Measurements from ENCODE around the gene SCYGR6. TPM values are rescaled to one million over a fixed set of nuclear protein-coding genes. Genes with fewer than 3 reads are reported as not detected.
A peak's percentile ranks its signal among the peaks of the same experiment; 100 is the strongest.

Gene SCYGR6
- total and polyA plus RNA-seq, 9 donors: not detected

- H3K27ac ChIP-seq: no peak overlapping the region
- DNase-seq: no peak
- TF ChIP-seq CTCF (IDR thresholded peaks at IDR 0.05) (no peak), POLR2A (IDR thresholded peaks at IDR 0.05) (no peak), EP300 (IDR thresholded peaks at IDR 0.05) (no peak)
- no peaks in the 10 kb centered on the region for H3K36me3 ChIP-seq
- WGBS, 3 donors: 88 to 92% (median 91%) methylated on average over 16 to 22 of the region's 22 CpGs
- H3K9me3 ChIP-seq: no peaks in the 10 kb centered on the region
- H3K27me3 ChIP-seq: no peaks in the 10 kb centered on the region
- intact Hi-C loops (cut with DNase I): loop anchor here in 3 of 4 donors (2.0 to 10.0 kb wide), 7 partner anchors 106 to 641 kb away; no protein-coding TSS in a partner anchor
- H3K4me3 ChIP-seq: no peak overlapping the region
- no peaks in the 10 kb centered on the region for H3K4me1 ChIP-seq (ENCODE audit: insufficient read depth)
These were observed 43.3 kb upstream of the SCYGR6 start for GRCh38 chr2:227767830-227768229.

GRCh38 chr2:227766373-227766883 is 41.9 kb upstream of the SCYGR6 start:
- no peak overlapping the region for H3K4me3 ChIP-seq
- H3K27me3 ChIP-seq: no peaks in the 10 kb centered on the region
- no peaks in the 10 kb centered on the region for H3K4me1 ChIP-seq (ENCODE audit: insufficient read depth)
- intact Hi-C loops (cut with DNase I): loop anchor here in 3 of 4 donors (2.0 to 10.0 kb wide), 7 partner anchors 104 to 639 kb away; no protein-coding TSS in a partner anchor
- peak; percentile 68 to 82 (median 76) for DNase-seq
- WGBS, 3 donors: 23 to 24% (median 23%) methylated on average over 11 of the region's 11 CpGs
- TF ChIP-seq CTCF (IDR thresholded peaks at IDR 0.05): peak; percentile 58 to 80 (median 80)
- no peak for TF ChIP-seq POLR2A (IDR thresholded peaks at IDR 0.05)
- no peak for TF ChIP-seq EP300 (IDR thresholded peaks at IDR 0.05)
- no peak overlapping the region for H3K27ac ChIP-seq
- no peaks in the 10 kb centered on the region for H3K9me3 ChIP-seq
- H3K36me3 ChIP-seq: no peaks in the 10 kb centered on the region

GRCh38 chr2:227765788-227766372 is 41.3 kb upstream of the SCYGR6 start:
- TF ChIP-seq POLR2A (IDR thresholded peaks at IDR 0.05) (no peak), EP300 (IDR thresholded peaks at IDR 0.05) (no peak), CTCF (IDR thresholded peaks at IDR 0.05) (no peak)
- Histone ChIP-seq H3K27ac (no peak overlapping the region), H3K4me1 (ENCODE audit: insufficient read depth) (no peaks in the 10 kb centered on the region), H3K9me3 (no peaks in the 10 kb centered on the region), H3K4me3 (no peak overlapping the region), H3K36me3 (no peaks in the 10 kb centered on the region), H3K27me3 (no peaks in the 10 kb centered on the region)
- intact Hi-C loops (cut with DNase I): loop anchor here (2.0 to 10.0 kb wide), 8 partner anchors 104 to 639 kb away; no protein-coding TSS in a partner anchor
- DNase-seq: no peak
- WGBS, 3 donors: 35 to 49% (median 43%) methylated on average over 4 of the region's 4 CpGs

- Histone ChIP-seq H3K36me3 (no peaks in the 10 kb centered on the region), H3K9me3 (no peaks in the 10 kb centered on the region), H3K4me3 (no peak overlapping the region), H3K27ac (no peak overlapping the region), H3K27me3 (no peaks in the 10 kb centered on the region), H3K4me1 (ENCODE audit: insufficient read depth) (no peaks in the 10 kb centered on the region)
- intact Hi-C loops (cut with DNase I): loop anchor here in 3 of 4 donors (10.0 kb wide), 3 partner anchors 277 to 627 kb away; no protein-coding TSS in a partner anchor
- 68 to 77% (median 70%) methylated on average over 6 of the region's 6 CpGs for WGBS, 3 donors
- TF ChIP-seq POLR2A (IDR thresholded peaks at IDR 0.05) (no peak), EP300 (IDR thresholded peaks at IDR 0.05) (no peak), CTCF (IDR thresholded peaks at IDR 0.05) (no peak)
- no peak for DNase-seq
These were observed 37.4 kb upstream of the SCYGR6 start for GRCh38 chr2:227761740-227762476.

All from ovary (tissue), 9 donors.